GM18861 (cell line): ENCODE measurements around the gene SPSB4.
"Not testable (repeated sequence)": the region's sequence is repeated elsewhere in the genome, so short reads cannot be mapped to it uniquely, and the experiment has no call there.

Experiments
- ATAC-seq: cut with Tn5 transposase; IDR thresholded peaks from one replicate; pipeline ENCODE4 v1.9.1; 2021; ENCODE audit not compliant: unreplicated experiment

Gene SPSB4

DNA sequence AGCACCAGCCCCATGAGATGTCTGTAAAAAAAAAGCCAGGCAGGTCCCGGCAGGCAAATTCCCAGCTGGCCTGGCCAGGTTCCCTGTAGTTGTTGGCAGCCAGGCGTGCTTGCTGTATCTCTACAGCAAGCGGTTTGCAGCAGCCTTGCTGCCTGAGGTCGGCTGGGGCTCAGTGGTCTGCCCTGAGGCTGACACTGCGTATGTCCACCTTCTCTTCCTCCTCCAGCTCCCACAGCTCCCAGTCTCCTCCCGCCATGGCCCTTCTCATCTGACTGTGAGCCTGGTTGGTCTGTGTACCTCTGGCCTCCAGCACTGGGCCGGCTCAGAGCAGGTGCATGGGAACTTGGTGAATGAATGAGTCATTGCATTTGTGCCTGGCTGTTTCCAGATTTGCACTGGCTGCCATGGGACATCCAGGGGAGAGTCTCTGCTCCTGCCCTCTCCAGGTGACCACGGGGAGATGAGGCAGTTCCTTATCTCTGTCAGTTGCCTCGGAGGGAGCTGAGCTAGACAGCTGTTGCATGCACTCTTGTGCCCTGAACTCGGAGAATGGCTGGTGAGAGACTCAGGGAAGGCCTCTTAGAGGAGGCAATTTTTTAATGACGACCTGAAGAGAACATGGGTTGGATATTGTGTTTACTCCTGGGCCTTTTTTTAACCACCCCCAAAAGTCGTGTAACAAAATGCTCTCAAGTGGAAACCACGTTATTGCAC is 43.0 kb downstream of the SPSB4 start:
- ATAC-seq, result no peak

GRCh38 chr3:141094790-141095545 is 43.8 kb downstream of the SPSB4 start:
- ATAC-seq, result no peak

GRCh38 chr3:141095546-141095937 is 44.4 kb downstream of the SPSB4 start:
- no peak for ATAC-seq

DNA sequence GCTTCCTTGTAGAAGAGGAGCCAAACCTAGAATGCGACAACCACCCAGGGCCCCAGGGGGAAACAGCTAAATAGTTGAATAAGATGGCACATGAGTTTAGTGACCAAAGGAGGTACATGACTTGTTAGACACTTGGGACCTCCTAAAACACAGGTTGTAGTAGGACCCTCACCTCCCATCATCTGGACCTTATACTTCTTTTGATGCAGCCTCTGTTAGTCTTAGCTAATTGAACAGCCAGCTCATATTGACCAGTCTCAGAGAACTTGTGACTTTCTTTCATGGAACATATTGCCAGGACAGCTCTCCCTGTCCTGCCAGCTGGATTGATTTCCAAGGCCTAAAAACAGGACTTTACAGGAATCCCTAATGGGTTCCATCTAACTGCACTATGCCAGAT is 45.0 kb downstream of the SPSB4 start:
- no peak for ATAC-seq

GRCh38 chr3:141096981-141097380 is 45.8 kb downstream of the SPSB4 start:
- no peak for ATAC-seq

DNA sequence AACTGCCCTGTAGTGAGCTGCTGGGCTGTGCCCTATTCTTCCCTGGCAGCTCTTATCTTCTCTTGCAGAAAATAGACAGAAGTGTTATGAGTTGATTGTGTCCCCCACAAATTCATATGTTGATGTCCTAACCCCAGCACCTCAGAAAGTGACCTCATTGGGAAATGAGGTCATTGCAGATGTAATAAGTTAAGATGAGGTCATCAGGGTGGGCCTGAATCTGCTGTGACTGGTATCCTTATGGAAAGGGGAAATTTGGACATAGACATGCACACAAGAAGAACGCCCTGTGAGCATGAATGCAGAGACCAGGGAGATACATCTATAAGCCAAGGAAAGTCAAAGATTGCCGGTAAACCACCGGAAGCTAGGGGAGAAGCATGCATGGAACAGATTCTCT is 49.0 kb downstream of the SPSB4 start:
- ATAC-seq, result no peak

GRCh38 chr3:141100531-141101320 is 49.6 kb downstream of the SPSB4 start:
- no peak for ATAC-seq

DNA sequence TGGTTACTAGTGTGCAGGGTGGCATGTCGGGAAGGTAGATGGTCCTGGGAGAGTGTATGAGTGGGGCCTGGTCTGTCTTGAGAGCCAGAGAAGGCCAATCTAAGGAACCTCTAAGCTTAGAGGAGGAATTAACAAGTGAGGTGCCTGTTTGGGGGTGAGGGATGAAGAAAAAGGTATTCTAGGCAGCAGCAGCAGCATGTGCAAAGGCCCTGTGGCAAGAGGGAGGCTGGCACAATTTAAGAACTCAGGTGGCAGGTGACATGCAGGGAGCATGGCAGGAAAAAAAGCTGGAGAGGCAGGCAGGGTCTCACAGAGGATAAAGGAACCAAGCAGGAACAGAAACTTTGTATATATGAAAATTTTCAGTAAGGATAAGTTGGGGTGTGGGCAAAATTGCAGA is 51.2 kb downstream of the SPSB4 start:
- ATAC-seq, result no peak

DNA sequence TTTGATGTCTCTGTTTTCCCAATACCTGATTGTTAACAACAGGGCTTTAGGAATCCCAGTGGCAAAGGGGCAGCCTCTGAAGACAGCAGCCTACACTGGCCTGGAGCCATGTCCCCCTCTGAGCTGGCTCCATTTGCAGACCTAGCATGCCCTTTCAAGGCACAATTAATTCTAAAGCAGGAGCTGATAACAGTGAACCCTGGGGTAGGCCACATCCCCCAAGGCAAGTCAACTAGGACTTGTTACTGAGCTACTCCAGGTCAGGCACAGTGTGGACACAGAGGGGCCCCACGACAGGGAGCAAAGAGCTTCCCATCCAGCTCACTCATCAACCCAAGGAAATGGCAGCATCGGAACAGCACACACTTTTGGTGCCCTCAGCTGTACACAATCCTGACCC is 51.9 kb downstream of the SPSB4 start:
- no peak for ATAC-seq

DNA sequence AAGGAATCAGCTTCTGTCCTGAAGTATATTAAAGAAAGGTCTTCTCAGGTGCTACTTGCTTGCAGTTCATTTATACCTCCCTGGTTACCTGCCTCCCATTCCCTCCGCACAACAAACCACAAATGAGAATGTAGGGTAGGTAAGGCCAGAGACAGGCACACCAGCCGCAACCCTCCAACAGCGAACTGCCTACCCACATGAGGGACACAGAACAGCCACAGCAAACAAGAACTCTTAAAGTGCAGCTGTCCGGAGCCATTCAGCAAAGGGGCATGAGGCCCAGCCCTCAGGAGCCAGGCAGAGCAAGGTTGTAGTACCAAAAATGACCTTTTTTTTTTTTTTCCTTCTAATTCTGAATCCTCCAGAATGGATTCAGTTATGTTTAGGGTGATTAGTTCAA is 52.4 kb downstream of the SPSB4 start:
- ATAC-seq, result no peak

DNA sequence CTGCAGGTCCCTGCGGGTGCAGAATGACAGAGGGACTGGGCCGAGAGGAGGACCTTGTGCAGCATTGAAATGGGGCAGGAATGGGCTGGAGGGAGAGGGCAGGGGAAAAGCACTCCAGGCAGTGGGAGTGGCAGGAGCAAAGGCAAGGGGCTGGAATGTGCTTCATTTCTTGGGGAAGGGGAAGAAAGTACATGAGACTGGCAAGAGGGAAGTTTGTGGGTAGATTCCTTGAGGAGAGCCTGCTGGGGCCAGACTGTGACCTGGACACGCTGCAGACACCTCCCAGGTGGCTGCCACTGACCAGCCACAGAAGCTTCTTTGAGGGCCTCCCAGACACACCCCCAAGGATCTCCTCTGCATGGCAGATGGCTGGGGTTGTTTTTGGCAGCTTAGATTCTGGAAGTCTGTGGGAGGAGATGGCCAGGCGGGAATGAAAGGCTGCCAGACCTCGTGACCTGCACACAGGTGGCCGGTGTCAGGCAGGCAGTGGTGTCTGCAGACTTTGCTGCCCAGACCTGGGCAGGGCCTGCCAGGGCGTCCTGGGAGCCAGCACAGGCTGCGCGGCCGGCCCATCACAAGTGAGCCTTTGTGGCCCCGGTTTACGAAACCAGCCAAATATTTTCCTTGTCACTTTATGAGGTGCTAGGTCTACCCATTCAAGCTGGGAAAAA is 53.1 kb downstream of the SPSB4 start:
- no peak for ATAC-seq

- ATAC-seq, result no peak
Measured at GRCh38 chr3:141105828-141106628, 54.9 kb downstream of the SPSB4 start.

GRCh38 chr3:141106842-141107241 is 55.7 kb downstream of the SPSB4 start:
- ATAC-seq, result no peak

GRCh38 chr3:141108039-141108438 is 56.9 kb downstream of the SPSB4 start:
- ATAC-seq, result no peak

DNA sequence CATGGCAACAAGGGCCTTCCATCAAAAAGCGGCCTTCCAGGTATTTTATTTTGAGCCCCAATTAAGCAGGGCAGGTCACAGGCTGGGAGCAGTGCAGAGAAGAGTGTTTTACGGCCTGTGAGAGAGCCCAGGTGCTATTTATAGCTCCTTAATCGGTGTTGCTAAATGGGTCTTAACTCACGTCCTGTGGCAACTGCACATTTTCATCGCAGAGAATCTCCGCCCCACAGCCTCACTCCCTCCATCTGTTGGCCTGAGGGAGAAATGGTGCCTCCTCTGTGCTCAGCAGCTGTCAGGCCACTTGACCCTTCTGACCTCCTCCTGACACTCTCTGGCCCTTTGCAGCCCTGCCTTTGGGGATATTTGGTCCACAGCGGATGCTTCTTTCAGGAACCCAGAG is 58.6 kb downstream of the SPSB4 start:
- ATAC-seq, result no peak

GRCh38 chr3:141110322-141110721 is 59.2 kb downstream of the SPSB4 start:
- no peak for ATAC-seq

DNA sequence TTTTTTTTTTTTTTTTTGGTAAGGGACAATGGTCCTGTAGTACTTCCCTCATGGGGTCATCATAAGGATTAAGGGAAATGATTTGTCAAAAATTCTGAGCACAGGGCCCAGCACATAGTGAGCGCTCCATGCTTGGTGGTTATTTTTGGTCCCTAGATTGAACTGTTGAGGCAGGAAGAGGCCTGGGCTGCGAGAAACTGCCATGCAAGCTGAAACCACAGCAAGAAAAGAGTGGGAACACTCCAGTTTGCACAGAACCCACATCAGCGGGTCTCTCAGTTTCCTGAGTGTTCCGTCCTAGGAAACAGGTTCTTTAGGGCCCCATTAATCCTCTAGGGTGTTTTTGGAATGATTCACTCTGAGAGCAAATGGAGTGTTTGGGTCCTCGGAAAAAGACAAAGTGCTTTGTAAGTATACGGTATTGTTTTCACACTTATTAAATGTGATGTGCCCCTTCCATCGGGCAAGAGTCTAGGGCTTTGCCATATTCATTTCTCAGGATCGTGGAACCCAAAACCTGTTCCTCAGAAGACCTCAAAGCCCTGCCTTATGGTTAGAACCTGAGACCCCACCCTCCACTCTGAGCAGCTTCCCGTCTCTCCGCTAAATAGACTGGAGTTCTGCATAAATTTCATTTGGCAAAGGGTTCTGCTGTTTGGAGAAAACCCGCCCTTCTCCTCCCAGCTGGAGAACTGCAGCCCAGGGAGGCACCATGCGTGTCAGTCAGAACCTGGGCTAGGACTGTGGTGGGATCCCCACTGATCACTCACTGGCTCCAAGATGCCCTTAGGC is 60.4 kb downstream of the SPSB4 start:
- ATAC-seq, result no peak

DNA sequence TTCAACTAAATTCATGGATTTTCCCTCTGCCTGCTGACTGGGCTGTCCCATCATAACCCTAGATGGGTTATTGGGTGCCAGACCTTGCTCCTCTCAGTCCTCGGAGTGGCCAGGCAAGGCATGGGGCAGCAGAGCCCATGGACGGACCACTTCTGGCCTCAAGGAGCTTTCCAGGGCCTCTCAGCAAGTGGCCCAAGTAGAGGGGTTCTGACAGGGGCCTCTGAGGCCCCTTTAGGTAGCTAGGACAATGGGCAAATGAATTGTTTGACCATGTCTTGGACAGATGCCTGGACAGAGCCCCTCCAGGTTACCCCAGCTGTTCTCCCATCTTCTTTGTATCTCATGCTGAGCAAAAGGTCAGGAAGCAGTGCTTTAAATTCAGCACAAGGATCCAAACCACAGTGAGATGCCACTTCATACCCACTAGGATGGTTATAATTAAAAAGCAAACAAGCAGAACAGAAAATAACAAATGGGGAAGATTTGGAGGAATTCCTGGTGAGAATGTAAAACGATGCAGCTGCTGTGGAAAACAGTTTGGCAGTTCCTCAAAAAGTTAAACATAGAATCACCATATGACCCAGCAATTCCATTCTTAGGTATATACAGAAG is 61.6 kb downstream of the SPSB4 start:
- no peak for ATAC-seq

DNA sequence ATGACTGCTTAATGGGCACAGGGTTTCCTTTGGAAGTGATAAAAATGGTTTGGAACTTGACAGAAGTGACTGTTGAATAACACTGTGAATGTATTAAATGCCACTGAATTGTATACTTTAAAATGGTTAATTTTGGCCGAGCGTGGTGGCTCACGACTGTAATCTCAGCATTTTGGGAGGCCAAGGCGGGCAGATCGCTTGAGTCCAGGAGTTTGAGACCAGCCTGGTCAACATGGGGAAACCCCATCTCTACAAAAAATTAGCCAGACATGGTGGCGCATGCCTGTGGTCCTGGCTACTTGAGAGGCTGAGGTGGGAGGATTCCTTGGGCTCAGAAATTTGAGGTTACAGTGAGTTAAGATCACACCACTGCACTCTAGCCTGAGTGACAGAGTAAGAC is 62.5 kb downstream of the SPSB4 start:
- ATAC-seq, result not testable (repeated sequence)
